Measurements from ENCODE around the gene ANGPTL2. TPM values are rescaled to one million over a fixed set of nuclear protein-coding genes. Genes with fewer than 3 reads are reported as not detected.

ANGPTL2 gene
- total RNA-seq, 1 donor from 2014 or later = not detected

DNA sequence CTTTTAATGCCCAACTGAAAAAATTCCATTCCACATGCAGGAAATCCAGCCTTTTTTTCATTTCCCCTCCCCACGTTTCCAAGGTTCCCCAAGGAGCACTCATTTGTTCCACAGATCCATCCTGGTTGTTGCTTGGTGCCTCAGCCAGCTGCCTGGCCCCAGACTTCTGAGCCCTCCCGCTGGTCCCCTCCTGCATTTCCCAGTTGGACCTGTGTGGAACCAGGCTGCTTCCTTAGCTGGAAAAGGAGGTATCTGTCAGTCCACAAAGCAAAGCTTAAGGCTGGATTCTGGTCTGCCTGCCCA lies 44.8 kb downstream of the ANGPTL2 start:
- H3K4me3 Mint-ChIP-seq (ENCODE audit: low read depth) = no peak overlapping the region
- intact Hi-C loops (cut with micrococcal nuclease) = no loop called here
- H3K27ac Mint-ChIP-seq = no peak overlapping the region

DNA sequence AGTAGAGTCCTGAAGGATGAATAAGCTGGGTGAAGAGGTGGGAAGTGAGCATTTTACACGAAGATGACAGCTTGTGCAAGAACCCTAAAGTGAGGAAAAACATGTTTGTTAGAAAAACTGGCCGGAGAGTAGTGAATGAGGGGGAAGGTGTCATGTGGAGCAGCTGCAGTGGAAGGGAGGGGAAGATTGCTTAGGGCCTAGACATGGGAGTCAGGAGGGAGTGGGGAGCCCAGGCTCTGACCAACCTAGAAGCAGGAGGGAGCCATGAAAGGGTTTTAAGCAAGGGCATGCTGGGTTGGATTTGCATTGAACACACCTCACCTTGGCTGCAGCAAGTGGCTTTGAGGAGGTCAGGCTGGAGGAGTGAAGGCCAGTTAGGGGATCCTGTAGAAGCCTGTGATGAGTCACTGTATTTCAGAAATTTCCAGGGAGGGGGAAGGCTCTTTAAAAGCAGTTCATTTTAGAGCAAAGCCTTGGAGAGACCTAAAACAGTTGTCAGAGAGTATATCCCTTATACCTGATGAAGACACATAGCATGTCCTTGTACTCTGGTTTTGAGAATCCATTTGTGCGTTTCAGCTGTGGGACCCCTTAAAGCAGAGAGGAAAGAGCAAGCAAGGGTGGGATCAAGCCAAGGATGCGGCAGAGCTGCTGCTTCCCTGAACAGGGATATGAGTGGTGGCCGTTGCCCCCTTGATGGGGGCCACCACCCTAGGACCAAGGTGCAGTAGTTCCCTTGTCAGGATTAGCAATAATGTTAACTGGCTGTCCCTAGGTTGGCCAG lies 45.4 kb downstream of the ANGPTL2 start:
- intact Hi-C loops (cut with micrococcal nuclease) = no loop called here
- H3K27me3 Mint-ChIP-seq (ENCODE audit: low read depth) = peaks cover 28% of the 10 kb centered on the region
- H3K36me3 Mint-ChIP-seq (ENCODE audit: low read depth) = no peaks in the 10 kb centered on the region
- H3K4me3 Mint-ChIP-seq (ENCODE audit: low read depth) = no peak overlapping the region
- H3K9me3 Mint-ChIP-seq = peaks cover 8% of the 10 kb centered on the region
- DNase-seq (ENCODE audit: low spot score) = no peak
- H3K4me1 Mint-ChIP-seq (ENCODE audit: low read depth) = no peaks in the 10 kb centered on the region
- H3K27ac Mint-ChIP-seq = no peak overlapping the region

More for the DNA sequence above, 44.8 kb downstream of the ANGPTL2 start:
- DNase-seq (ENCODE audit: low spot score) = no peak
- H3K36me3 Mint-ChIP-seq (ENCODE audit: low read depth) = no peaks in the 10 kb centered on the region
- H3K27me3 Mint-ChIP-seq (ENCODE audit: low read depth) = peaks cover 28% of the 10 kb centered on the region
- H3K9me3 Mint-ChIP-seq = peaks cover 4% of the 10 kb centered on the region
- H3K4me1 Mint-ChIP-seq (ENCODE audit: low read depth) = no peaks in the 10 kb centered on the region

DNA sequence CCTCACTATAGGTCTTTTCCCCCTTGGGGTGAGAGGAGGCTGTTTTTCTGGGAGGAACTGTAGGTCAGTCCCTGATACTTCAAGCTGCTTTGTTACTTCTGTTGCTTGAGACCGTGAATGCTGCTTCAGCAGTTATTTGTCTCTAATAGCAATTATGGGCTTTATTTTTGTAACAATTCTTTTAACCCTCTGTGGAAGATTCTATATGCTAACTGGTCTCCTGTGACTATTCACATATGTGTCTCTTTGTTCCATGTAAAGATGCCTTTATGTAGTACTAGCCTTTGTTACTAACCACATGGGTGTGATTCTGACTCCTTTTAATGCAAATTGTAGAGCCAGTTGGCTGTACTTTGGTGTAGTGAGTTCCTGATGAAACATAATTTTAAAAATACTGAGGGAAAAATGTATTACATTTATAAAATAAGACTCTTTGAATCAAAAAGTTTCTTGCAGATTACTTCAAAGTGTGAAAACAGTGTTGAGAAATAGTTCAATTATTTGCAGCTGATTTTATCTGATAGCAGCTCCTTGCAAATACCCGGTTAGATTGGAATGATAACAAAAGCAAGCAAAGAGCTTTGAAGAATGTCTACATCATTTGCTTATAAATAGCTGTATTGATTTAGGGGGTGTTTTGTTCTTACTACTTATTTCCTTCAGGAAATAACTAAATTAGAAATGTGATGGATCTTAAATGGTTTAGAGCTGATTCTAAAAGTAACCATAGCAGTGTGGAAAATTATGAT lies 46.6 kb downstream of the ANGPTL2 start:
- intact Hi-C loops (cut with micrococcal nuclease) = no loop called here
- H3K9me3 Mint-ChIP-seq = peaks cover 19% of the 10 kb centered on the region
- H3K4me1 Mint-ChIP-seq (ENCODE audit: low read depth) = no peaks in the 10 kb centered on the region
- no peaks in the 10 kb centered on the region for H3K36me3 Mint-ChIP-seq (ENCODE audit: low read depth)
- DNase-seq (ENCODE audit: low spot score) = no peak
- no peak overlapping the region for H3K4me3 Mint-ChIP-seq (ENCODE audit: low read depth)
- peaks cover 33% of the 10 kb centered on the region for H3K27me3 Mint-ChIP-seq (ENCODE audit: low read depth)
- no peak overlapping the region for H3K27ac Mint-ChIP-seq

DNA sequence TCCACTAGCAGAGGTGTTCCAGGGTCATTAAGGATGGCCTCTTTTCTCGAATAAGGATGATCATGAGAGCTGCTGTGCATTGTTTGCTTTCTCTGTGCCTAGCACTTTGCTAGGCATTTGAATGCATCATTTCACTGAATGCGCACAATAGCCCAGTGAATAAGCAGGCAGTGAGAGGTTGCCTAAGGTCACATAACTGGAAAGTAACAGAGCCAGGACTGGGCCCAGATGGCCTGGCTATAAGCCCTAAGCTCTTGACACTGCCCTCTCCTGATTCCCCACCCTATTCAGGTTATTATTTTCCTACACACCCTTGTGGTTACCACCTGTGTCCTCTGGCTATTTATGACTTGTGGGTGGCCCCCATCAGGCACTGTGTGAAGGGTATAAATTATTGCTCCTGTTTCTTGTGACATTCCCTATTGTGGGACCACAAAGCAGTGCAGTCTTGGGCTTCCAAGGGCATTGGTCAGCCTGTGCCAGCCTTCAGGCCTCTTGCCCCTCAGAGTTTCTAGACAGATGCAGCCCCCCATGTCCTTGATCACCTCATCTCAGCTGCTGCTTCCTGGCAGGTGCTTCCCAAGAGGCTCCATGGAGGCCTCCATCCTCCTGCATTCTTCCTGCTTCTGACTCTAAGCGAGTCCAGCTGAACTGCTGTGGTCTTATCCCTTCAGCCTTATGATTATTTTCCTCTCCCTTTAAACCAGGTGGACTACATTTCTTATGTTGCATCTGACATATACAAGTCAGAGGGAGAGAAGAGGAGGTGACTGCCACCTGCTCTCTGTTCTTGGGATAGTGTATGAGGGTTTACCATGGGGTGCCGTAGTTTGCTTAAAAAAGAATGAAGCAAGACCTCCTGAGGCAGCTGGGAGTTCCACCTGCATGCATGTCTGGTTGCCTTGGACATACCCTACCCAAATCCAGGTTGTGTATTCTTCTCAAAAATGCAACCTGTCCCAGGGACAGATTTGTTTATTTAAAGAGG lies 47.6 kb downstream of the ANGPTL2 start:
- H3K4me1 Mint-ChIP-seq (ENCODE audit: low read depth) = no peaks in the 10 kb centered on the region
- no peak for DNase-seq (ENCODE audit: low spot score)

DNA sequence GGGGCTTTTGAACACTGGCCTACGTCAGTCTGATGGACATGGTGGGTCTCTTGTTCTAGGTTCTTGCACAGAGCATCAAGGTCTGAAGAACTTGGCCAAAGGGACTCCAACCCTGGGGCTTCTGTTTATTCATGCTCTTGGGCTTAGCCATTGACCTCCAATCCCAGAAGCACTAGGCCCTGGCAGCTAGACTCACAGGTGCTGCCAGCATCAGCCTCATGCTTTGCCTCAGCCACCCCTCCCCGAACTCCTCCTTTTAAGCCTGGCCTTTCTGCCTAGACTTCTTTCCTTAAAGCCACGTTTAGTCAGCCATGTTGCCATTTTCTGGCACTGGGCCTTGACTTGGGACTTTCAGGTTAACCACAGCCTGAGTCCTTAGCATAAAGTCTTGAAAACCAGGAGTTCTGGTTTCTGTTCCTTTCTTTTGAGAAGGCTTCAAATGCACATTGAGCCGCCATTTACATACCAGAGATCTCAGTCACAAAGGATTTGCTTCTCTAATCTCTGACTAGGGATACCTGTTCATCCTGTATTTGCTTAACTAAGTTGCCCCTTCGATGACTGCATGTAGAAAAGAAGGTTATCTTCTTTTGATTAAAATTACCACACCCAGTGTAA lies 54.7 kb downstream of the ANGPTL2 start:
- Mint-ChIP-seq H3K4me3 (ENCODE audit: low read depth) (no peak overlapping the region), H3K4me1 (ENCODE audit: low read depth) (no peaks in the 10 kb centered on the region), H3K27me3 (ENCODE audit: low read depth) (peaks cover 12% of the 10 kb centered on the region), H3K9me3 (peaks cover 16% of the 10 kb centered on the region), H3K36me3 (ENCODE audit: low read depth) (no peaks in the 10 kb centered on the region), H3K27ac (no peak overlapping the region)
- intact Hi-C loops (cut with micrococcal nuclease) = no loop called here
- no peak for DNase-seq (ENCODE audit: low spot score)

More for the DNA sequence above, 47.6 kb downstream of the ANGPTL2 start:
- intact Hi-C loops (cut with micrococcal nuclease) = no loop called here
- Mint-ChIP-seq H3K27ac (no peak overlapping the region), H3K36me3 (ENCODE audit: low read depth) (no peaks in the 10 kb centered on the region), H3K9me3 (peaks cover 19% of the 10 kb centered on the region), H3K4me3 (ENCODE audit: low read depth) (no peak overlapping the region), H3K27me3 (ENCODE audit: low read depth) (peaks cover 35% of the 10 kb centered on the region)

DNA sequence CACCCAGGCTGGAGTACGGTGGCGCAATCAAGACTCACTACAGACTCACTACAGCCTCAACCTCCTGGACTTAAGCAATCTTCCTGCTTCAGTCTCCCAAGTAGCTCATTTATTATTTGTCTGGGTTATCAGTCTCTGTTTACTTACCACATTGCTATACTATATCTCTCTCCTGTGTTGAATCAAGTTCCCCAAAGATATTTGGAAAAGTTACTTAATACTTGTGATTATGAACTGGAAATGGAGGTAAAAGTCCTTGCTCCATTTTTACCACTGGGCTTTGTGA lies 55.6 kb downstream of the ANGPTL2 start:
- Mint-ChIP-seq H3K9me3 (peaks cover 8% of the 10 kb centered on the region), H3K27me3 (ENCODE audit: low read depth) (peaks cover 8% of the 10 kb centered on the region), H3K36me3 (ENCODE audit: low read depth) (no peaks in the 10 kb centered on the region), H3K27ac (no peak overlapping the region), H3K4me3 (ENCODE audit: low read depth) (no peak overlapping the region), H3K4me1 (ENCODE audit: low read depth) (no peaks in the 10 kb centered on the region)
- intact Hi-C loops (cut with micrococcal nuclease) = no loop called here
- DNase-seq (ENCODE audit: low spot score) = no peak

DNA sequence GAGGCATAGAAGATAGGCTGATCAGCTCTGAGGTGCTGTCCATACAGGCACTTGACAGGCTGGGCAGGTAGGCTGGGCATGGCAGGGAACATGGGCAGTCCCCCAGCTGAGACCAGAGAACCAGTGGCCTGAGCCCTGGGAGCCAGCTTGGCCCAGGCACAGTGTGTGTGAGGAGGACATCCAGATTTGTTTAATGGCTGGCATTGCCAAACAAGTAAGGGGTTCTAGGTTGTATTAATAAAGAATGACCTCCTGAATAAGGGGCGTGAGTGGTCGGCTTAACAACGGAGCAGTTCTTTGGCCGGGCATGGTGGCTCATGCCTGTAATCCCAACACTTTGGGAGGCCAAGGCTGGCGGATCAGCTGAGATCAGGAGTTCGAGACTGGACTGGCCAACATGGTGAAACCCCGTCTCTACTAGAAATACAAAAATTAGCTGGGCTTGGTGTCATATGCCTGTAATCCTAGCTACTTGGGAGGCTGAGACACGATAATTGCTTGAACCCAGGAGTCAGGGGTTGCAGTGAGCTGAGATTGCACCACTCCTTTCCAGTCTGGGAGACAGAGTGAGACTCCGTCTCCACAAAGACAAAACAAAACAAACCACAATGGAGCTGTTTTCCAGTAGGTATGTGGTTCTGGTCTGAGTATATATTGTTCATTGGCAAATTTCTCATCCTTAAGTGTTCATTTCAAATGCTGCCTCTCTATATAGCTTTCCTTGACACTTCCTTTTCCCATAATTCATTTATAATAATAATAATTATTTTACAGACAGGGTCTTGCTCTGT lies 56.2 kb downstream of the ANGPTL2 start:
- Mint-ChIP-seq H3K4me1 (ENCODE audit: low read depth) (no peaks in the 10 kb centered on the region), H3K27me3 (ENCODE audit: low read depth) (peaks cover 7% of the 10 kb centered on the region), H3K9me3 (peaks cover 3% of the 10 kb centered on the region), H3K36me3 (ENCODE audit: low read depth) (no peaks in the 10 kb centered on the region), H3K4me3 (ENCODE audit: low read depth) (no peak overlapping the region), H3K27ac (no peak overlapping the region)
- no peak for DNase-seq (ENCODE audit: low spot score)
- intact Hi-C loops (cut with micrococcal nuclease) = no loop called here

DNA sequence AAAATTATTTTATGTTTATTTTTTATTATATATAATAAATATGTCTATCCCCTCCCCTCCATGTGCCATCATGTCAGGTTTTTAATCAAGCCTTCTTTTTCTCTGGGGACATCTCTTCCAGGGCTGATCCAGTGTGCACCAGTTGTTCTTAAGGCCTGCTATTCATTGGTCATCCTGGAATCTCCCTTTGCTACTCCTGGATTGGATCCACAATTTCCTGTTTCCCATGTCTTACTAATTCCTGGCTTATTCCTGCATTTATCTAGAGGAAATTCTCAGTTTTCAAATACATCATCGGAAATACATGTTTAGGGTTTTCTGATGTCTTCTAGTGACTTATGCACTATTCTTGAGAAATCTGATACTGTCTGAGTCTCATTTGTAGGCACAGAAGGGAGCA lies 56.8 kb downstream of the ANGPTL2 start:
- Mint-ChIP-seq H3K27ac (no peak overlapping the region), H3K36me3 (ENCODE audit: low read depth) (no peaks in the 10 kb centered on the region), H3K27me3 (ENCODE audit: low read depth) (peaks cover 5% of the 10 kb centered on the region), H3K4me3 (ENCODE audit: low read depth) (no peak overlapping the region), H3K9me3 (no peaks in the 10 kb centered on the region), H3K4me1 (ENCODE audit: low read depth) (no peaks in the 10 kb centered on the region)
- intact Hi-C loops (cut with micrococcal nuclease) = no loop called here
- no peak for DNase-seq (ENCODE audit: low spot score)

DNA sequence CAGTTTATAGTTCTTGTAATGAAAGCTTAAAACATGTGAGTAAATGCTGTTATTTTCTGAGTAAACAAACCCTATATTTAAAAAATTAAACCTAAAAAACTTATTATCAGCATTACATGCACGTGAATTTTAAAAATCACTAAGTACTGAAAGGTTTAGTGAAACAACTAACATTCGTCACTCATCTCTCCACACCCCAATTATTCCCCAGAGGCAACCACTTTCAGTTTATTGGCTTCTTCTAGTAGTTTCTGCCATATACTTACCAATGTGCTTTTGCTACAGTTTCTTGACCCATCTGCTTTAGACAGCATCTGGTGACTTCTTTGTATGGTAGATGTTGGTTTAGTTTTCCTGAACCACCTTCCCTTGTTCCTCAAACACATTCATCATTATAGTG lies 58.1 kb downstream of the ANGPTL2 start:
- Mint-ChIP-seq H3K4me1 (ENCODE audit: low read depth) (peaks cover 5% of the 10 kb centered on the region), H3K9me3 (no peaks in the 10 kb centered on the region), H3K36me3 (ENCODE audit: low read depth) (no peaks in the 10 kb centered on the region), H3K4me3 (ENCODE audit: low read depth) (no peak overlapping the region), H3K27me3 (ENCODE audit: low read depth) (peaks cover 9% of the 10 kb centered on the region), H3K27ac (no peak overlapping the region)
- intact Hi-C loops (cut with micrococcal nuclease) = no loop called here
- no peak for DNase-seq (ENCODE audit: low spot score)

DNA sequence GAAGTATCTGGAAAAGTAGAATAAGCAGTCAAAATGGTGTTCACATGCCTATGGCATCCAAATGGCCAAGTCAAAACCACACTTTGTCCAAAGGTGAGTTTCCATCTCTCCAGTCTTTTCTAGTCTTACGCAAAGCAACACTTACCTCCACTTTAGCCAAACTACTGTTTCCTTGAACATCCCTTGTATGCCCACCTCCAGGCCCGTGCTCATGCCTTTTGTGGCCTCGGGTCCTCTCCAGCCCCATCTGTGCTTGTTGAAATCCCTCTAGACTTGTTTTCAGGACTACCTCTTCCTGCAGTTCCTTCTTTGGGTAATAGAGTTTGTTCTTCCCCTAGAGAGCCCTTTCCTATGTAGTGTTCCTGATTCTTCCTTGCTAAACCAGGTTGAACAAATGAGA lies 61.0 kb downstream of the ANGPTL2 start:
- H3K27me3 Mint-ChIP-seq (ENCODE audit: low read depth) = peaks cover 9% of the 10 kb centered on the region
- H3K4me3 Mint-ChIP-seq (ENCODE audit: low read depth) = no peak overlapping the region
- H3K27ac Mint-ChIP-seq = no peak overlapping the region

DNA sequence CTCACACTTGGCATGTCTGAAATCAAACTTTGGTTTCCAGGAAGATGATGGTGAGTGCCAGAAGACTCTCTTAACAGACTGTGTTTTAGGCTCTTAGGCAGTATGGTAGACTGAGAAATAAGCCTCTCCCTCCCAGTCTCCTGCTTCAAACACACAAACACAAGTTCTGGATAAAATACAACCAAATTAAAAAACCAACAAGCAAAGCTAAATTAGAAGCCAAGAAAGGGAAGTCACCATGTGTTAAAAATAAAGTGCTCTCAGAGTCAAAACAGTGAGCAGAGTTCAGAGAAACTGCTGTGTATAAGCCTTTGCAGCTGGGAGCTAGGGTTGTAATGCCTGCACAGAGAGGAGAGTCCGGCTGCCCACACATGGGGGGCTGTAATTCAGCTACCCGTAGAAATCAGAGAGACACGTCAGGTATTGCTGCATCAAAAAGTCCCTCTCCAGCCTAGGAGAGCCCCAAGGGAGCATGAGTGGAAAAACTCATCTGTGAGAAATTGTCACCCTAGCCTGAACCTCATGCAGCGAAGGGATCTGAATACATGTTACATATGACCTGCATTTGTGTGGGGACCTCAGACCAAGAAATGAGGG lies 62.6 kb downstream of the ANGPTL2 start:
- H3K36me3 Mint-ChIP-seq (ENCODE audit: low read depth) = no peaks in the 10 kb centered on the region
- H3K4me3 Mint-ChIP-seq (ENCODE audit: low read depth) = no peak overlapping the region
- peaks cover 12% of the 10 kb centered on the region for H3K4me1 Mint-ChIP-seq (ENCODE audit: low read depth)
- no peak for DNase-seq (ENCODE audit: low spot score)
- H3K27me3 Mint-ChIP-seq (ENCODE audit: low read depth) = peaks cover 9% of the 10 kb centered on the region
- H3K9me3 Mint-ChIP-seq = no peaks in the 10 kb centered on the region
- intact Hi-C loops (cut with micrococcal nuclease) = no loop called here
- H3K27ac Mint-ChIP-seq = no peak overlapping the region

More for the DNA sequence above, 61.0 kb downstream of the ANGPTL2 start:
- Mint-ChIP-seq H3K9me3 (no peaks in the 10 kb centered on the region), H3K36me3 (ENCODE audit: low read depth) (no peaks in the 10 kb centered on the region), H3K4me1 (ENCODE audit: low read depth) (peaks cover 12% of the 10 kb centered on the region)
- intact Hi-C loops (cut with micrococcal nuclease) = no loop called here
- no peak for DNase-seq (ENCODE audit: low spot score)

DNA sequence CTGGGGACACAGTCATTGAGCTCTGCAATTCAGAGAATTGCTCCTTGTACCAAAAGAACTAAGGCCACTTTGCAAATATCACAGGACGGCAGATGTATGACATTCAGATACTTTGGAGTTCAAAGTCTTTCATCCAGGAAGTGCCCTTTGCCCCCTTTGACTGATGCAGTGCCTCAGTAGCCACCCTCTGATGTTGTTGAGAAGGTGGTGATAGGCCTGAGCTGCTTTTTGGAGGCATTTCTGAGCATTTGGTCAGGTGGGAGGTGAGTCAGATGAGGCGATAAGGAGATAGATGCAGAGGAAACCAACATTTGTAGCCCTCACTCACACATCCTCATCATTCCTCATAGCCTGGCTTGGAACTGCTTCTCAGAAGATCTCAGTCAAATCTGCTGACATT lies 63.4 kb downstream of the ANGPTL2 start:
- DNase-seq (ENCODE audit: low spot score) = no peak
- H3K27me3 Mint-ChIP-seq (ENCODE audit: low read depth) = peaks cover 6% of the 10 kb centered on the region
- intact Hi-C loops (cut with micrococcal nuclease) = no loop called here
- no peak overlapping the region for H3K27ac Mint-ChIP-seq
- peaks cover 12% of the 10 kb centered on the region for H3K4me1 Mint-ChIP-seq (ENCODE audit: low read depth)
- H3K36me3 Mint-ChIP-seq (ENCODE audit: low read depth) = no peaks in the 10 kb centered on the region
- H3K4me3 Mint-ChIP-seq (ENCODE audit: low read depth) = no peak overlapping the region
- no peaks in the 10 kb centered on the region for H3K9me3 Mint-ChIP-seq

Measured in activated T-helper 2 cell treated with anti-CD3 and anti-CD28 coated beads, Interferon-gamma antibody, Interleukin-2, Interleukin-4, amounts not matched to agents 10 μg/mL and 5 μg/mL and 100 μg/mL, durations not matched to agents 14 hours and 24 hours and 36 hours (primary cell).